CD4-positive, alpha-beta T cell treated with Interleukin-6 for 4 hours (primary cell): ENCODE results near the gene APOA1.
A peak's percentile ranks its signal among the peaks of the same experiment; 100 is the strongest.
"Not testable (repeated sequence)": the region's sequence is repeated elsewhere in the genome, so short reads cannot be mapped to it uniquely, and the experiment has no call there.

Source experiments
- DNase-seq: peaks from one replicate; pipeline ENCODE4 v3.0.0-alpha.2; 2020; ENCODE audit warnings: mixed read lengths

Gene APOA1

GRCh38 chr11:116811194-116811593 lies 26.2 kb downstream of the APOA1 start:
- DNase-seq = no peak

- no peak for DNase-seq
Measured at GRCh38 chr11:116808262-116809175, 28.9 kb downstream of the APOA1 start.

DNA sequence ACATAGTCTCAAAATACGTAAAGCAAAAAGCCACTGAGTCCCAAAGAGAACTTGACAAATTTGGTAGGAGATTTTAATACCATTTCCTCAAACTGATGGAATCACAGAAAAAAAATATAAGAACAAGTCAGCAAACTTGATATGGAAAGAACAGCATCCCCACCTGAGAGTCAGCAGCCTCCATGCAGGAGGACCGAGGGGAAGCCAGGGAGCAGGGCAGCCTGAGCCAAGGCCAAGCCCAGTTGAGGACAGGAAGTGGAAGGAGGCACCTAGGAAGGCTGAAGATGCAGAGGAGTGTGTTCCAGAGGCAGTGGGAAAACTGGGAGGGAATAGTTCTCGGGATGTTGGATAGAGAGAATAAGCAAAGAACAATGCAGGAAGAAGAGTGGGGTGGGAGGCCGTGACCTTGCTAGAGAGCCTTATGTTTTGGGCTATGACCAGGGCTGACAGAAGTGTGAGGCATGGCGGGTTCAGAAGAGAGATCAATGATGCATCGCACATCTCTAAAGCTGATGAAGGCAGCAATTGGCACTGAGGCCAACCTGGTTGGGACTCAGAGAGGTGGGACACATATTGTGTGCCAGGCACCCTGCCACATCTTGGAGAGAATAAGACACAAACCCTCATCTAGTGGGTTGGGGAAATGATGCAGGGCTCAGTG lies 29.7 kb downstream of the APOA1 start:
- DNase-seq = no peak

GRCh38 chr11:116804001-116804400 lies 33.4 kb downstream of the APOA1 start:
- no peak for DNase-seq

GRCh38 chr11:116801662-116802061 lies 35.8 kb downstream of the APOA1 start:
- not testable (repeated sequence) for DNase-seq

GRCh38 chr11:116800610-116801009 lies 36.8 kb downstream of the APOA1 start:
- DNase-seq = no peak

DNA sequence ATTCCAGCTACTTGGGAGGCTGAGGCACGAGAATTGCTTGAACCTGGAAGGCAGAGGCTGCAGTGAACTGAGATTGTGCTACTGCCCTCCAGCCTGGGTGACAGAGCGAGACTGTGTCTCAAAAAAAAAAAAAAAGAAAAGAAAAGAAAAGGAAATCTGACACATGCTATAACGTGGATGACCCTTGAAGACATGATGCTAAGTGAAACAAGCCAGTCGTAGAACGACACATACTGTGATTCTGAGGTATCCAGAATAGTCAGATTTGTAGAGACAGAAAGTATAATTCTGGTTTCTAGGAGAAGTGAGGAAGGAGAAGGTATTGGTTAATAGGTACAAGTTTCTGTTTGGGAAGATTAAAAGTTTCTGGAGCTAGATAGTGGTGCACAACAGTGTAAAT lies 39.1 kb downstream of the APOA1 start:
- no peak for DNase-seq

DNA sequence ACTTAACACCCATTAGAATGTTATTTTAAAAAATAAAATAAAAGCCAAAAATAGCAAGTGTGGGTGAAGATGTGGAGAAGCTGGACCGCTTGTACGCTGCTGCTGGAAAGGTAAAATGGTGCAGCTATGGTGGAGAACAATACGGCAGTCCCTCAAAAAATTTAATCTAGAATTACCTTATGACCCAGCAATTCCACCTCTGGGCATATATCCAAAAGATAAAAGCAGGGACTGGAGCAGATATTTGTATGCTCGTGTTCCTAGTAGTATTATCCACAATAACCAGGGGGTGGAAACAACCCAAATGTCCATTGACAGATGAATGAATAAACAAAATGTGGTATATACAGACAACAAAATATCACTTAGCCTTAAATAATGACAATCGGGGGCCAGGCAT lies 39.6 kb downstream of the APOA1 start:
- no peak for DNase-seq

DNA sequence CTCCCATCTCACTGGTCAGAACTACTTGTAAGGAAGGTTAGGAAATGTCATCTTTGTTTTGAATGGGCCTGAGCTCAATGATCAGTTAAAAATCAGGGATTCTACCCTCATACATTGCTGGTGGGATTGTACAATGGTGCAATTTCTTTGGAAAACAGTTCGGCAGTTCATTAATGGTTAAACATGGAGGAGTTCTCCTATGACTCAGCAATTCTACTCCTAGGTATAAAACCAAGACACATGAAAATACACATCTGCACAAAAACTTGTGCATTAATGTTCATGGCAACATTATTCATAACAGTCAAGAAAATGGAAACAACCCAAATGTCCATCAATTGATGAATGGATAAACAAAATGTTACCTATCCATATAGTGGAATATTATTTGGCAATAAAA lies 40.9 kb downstream of the APOA1 start:
- DNase-seq = no peak

- no peak for DNase-seq
Measured at GRCh38 chr11:116794851-116795250, 42.6 kb downstream of the APOA1 start.

DNA sequence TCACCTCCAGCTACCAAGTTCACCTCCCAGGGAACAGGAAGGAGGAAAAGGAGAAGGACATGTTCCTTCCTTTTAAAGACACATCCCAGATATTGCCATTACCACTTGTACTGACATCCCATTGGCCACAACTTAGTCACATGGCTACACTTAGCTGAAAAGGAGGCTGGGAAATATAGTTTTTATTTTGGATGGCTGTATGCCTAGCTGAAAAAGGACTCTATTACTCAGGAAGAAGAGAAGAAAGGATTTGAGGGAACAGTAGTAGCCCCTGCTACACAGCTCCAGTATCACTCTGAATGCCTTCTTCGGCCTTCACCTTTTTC lies 43.7 kb downstream of the APOA1 start:
- DNase-seq = no peak

GRCh38 chr11:116792869-116793771 lies 44.3 kb downstream of the APOA1 start:
- no peak for DNase-seq

DNA sequence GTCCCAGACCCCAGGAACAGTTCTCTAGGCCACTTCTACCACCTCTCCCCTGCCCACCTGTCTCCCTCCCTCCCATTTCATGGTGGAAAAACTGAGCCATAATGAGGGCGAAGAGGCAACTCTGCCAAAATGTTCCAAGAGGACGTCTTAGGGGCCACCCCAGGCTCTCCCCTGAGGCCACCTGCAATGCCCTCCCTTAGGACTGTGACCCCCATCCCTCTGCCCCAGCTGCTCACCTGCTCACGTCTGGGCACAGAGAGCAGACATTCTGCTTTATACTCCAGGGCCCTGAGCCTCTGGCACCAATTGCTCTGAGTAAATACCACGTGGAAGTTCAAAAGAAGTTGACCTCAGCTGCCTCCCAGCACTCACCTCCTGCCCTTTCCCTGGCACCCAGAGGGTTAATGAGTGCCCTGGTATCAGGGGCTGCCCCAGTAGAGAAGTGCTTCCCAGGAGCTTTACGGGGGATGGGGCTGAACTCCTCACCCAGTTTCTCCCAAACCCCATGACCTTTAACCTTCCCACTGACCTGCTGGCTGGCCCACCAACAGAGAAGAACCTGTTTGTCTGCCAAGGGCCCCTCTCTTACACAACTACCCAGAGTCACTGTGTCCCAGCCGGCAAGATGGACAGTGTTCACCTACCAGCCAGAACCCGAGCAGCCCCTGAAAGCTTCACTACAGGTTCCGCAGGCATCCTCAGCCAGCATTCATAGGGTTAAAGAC lies 45.1 kb downstream of the APOA1 start:
- DNase-seq = no peak

GRCh38 chr11:116791813-116792143 lies 45.6 kb downstream of the APOA1 start, which contains the start of gene APOA5:
Gene APOA5, minus strand, starts transcription at chr11:116791879. Its CDS starts 19 bp downstream, at chr11:116791860.
- DNase-seq = no peak

GRCh38 chr11:116791002-116791812 lies 46.2 kb downstream of the APOA1 start:
- peak; percentile 83 for DNase-seq

DNA sequence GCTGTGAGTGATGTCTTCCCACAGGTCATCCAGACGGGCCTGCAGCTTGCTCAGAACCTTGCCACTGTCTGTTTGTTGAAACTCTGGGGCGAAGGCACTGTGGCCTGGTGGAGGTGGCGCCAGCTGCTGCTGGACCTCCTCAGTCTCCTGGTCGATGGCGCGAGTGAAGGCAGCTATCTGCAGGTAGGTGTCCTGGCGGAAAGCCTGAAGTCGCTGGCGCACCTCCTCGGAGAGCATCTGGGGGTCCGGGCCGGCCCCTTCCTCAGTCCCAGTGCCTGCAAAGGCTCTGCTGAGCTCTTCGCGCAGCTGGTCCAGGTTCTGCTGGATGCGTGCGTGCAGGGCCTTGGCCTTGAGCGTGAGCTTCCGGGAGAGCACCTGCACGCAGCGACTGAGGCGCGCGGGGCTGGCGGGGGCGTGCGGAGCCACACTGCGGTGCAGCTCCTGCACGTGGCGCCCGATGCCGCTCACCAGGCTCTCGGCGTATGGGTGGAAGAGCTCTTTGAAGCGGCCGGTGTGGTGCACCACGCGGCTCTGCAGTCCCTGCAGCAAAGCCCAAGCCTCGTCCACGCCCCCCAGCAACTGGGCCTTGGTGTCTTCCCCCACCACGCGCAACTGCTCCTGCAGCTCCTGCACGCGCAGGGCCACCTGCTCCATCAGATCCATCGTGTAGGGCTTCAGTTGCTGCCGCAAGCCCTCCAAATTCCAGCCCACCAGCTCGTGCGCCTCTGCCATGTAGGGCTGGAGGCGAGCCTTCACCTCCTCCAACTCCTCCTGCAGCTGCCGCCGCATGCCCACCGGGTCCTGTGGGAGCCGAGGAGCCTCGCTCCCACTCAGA lies 47.0 kb downstream of the APOA1 start:
- DNase-seq = no peak

- no peak for DNase-seq
Measured at GRCh38 chr11:116788975-116789374, 48.4 kb downstream of the APOA1 start.

- DNase-seq = no peak
Measured at GRCh38 chr11:116788534-116788933, 48.9 kb downstream of the APOA1 start.

DNA sequence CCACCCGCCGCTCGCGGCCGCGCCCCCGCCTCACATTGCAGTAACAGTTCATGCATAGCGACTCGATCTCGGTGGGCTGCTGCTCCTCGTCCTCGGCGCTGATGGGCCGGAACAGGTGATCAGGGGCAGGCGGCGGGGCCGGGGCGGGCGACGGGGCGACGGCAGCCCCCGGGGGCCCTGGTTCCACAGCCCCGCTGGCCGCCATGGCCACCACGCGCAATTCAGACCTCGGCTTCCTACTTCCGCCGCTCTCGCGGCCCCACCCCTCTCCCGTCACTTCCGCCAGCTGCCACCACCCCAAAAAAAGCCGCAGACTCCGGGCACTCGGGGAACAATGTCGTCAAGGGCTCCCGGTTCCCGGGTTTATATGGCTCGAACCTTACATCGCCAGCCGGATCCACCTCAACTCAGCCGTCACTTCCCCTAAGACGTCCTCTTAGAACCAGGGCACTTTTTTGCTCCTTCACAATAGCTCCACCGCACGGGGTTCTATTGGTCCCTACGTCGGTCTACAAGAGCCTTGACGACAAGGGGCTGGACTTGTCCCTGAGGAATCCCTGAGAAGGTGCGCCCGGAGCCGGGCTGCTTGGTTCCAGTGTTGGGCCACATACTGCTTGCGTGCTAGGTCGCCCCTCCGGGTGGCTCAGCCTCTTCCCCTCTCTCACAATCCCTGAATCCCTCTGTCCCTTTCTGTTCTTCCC lies 49.5 kb downstream of the APOA1 start, which contains the start of gene ZPR1:
TSS of gene ZPR1 (minus strand) at position 238 of the 701 bp plus-strand sequence. CDS start at position 205, 33 bp downstream.
- peak; percentile 88 for DNase-seq

- peak; percentile 5 for DNase-seq
Measured at GRCh38 chr11:116787436-116787785, 50.0 kb downstream of the APOA1 start.
